ENCODE data around the gene DBF4B. TPM values are rescaled to one million over a fixed set of nuclear protein-coding genes. Genes with fewer than 3 reads are reported as not detected.

DBF4B gene
- total RNA-seq, 1 experiment from 2014 or later: 24.7 TPM

- H2AFZ ChIP-seq (ENCODE audit: low read length): no peak overlapping the region
- H3T11ph ChIP-seq (ENCODE audit: low read length): no peak overlapping the region
- H3K23ac ChIP-seq (ENCODE audit: insufficient read length, low read depth, low read length): no peak overlapping the region
- H3K18ac ChIP-seq (ENCODE audit: insufficient read length, low read depth, low read length): no peak overlapping the region
- no CpG with 5 or more reads among the region's 7 CpGs for WGBS (ENCODE audit: extremely low coverage, insufficient read length, low lambda C conversion rate)
- no peaks in the 10 kb centered on the region; a peak in 1 of 4 replicates for H3K4me1 Mint-ChIP-seq
- peak overlapping the region in 1 of 3 experiments; percentile 22; a peak in 1 of 7 replicates for H3K27ac Mint-ChIP-seq
- H3K36me3 Mint-ChIP-seq (ENCODE audit: insufficient read depth in 1 of 3, low read depth in 3 of 3): peaks cover 19 to 46% (median 41%) of the 10 kb centered on the region in 3 experiments; a peak in 6 of 7 replicates
- H3K4me3 Mint-ChIP-seq: no peak overlapping the region
- no peak overlapping the region for H2AK5ac ChIP-seq (ENCODE audit: insufficient read length, low read length)
- no peak overlapping the region for H3K4ac ChIP-seq (ENCODE audit: low read depth, low read length)
- no peaks in the 10 kb centered on the region for H3K9me3 ChIP-seq (ENCODE audit: control insufficient read depth, low read depth, low read length)
- DNase-seq: no peak
- no peak overlapping the region for H2BK120ac ChIP-seq (ENCODE audit: low read depth, low read length, poor library complexity, severe bottlenecking)
- TF ChIP-seq CTCF (conservative IDR thresholded peaks at IDR 0.05): no peak
- no peaks in the 10 kb centered on the region for H4K20me1 ChIP-seq (ENCODE audit: control insufficient read depth, insufficient read depth, insufficient read length)
- no peak overlapping the region for H3K4me2 ChIP-seq (ENCODE audit: insufficient read depth, insufficient read length, low read length)
- H3K4me1 ChIP-seq (ENCODE audit: insufficient read depth, low read length): no peaks in the 10 kb centered on the region
- H3K79me2 ChIP-seq (ENCODE audit: insufficient read depth, low read length): no peaks in the 10 kb centered on the region
- H2BK20ac ChIP-seq (ENCODE audit: low read depth, low read length, poor library complexity, severe bottlenecking): no peak overlapping the region
- H3K56ac ChIP-seq (ENCODE audit: insufficient read length, low read depth, low read length): no peak overlapping the region
- H4K91ac ChIP-seq (ENCODE audit: insufficient read length, low read depth, low read length): no peak overlapping the region
- no peak overlapping the region for H3K27ac ChIP-seq (ENCODE audit: insufficient read length, low read depth, low read length)
- H2BK15ac ChIP-seq (ENCODE audit: low read depth, low read length): no peak overlapping the region
- H4K8ac ChIP-seq (replicated peaks; ENCODE audit: insufficient read length, low read depth, low read length): no peak overlapping the region
- no peaks in the 10 kb centered on the region for H3K9me3 Mint-ChIP-seq
- no peak overlapping the region for H4K5ac ChIP-seq (ENCODE audit: insufficient read length, low read depth, low read length)
- H2BK5ac ChIP-seq (ENCODE audit: insufficient read length, low read length): no peak overlapping the region
- H3K27me3 Mint-ChIP-seq (ENCODE audit: low read depth): peaks cover 23% of the 10 kb centered on the region
- H3K9ac ChIP-seq (ENCODE audit: extremely low read depth, insufficient read length, low read length): no peak overlapping the region
- no peaks in the 10 kb centered on the region for H3K23me2 ChIP-seq (ENCODE audit: insufficient read length, low read depth, low read length, poor library complexity, severe bottlenecking)
- H3K79me1 ChIP-seq (ENCODE audit: insufficient read depth, low read depth, low read length, poor library complexity, severe bottlenecking): no peaks in the 10 kb centered on the region
- H3K14ac ChIP-seq (ENCODE audit: insufficient read depth, low read length): no peak overlapping the region
- H2BK12ac ChIP-seq (ENCODE audit: insufficient read length, low read depth, low read length): no peak overlapping the region
- H3K27me3 ChIP-seq (ENCODE audit: insufficient read depth, low read length): no peaks in the 10 kb centered on the region
These were observed 42.9 kb downstream of the DBF4B start for GRCh38 chr17:44751331-44751730.

All from H9 (cell line).